Mesothelial cell of epicardium (in vitro differentiated cells): Measurements from ENCODE around the gene CSNK1D. TPM values are rescaled to one million over a fixed set of nuclear protein-coding genes. Genes with fewer than 3 reads are reported as not detected.

Experiments
- DNase-seq, 2 experiments: peaks; one replicate each; pipeline ENCODE4 v3.0.0; 2021; ENCODE audit warnings: low spot score in 2 of 2; ENCODE audit not compliant: unreplicated experiment in 2 of 2
- H3K27ac Mint-ChIP-seq: 2 replicates; pipeline ENCODE4 v1.8.0; 2021; ENCODE audit warnings: mixed read lengths
- H3K27me3 Mint-ChIP-seq: 2 replicates; pipeline ENCODE4 v1.8.0; 2021; ENCODE audit warnings: low read depth, mixed read lengths
- H3K36me3 Mint-ChIP-seq: 2 replicates; pipeline ENCODE4 v1.8.0; 2021; ENCODE audit warnings: mixed read lengths
- H3K4me1 Mint-ChIP-seq: 2 replicates; pipeline ENCODE4 v1.8.0; 2021; ENCODE audit warnings: mixed read lengths
- H3K4me3 Mint-ChIP-seq: 2 replicates; pipeline ENCODE4 v1.8.0; 2021; ENCODE audit warnings: mild to moderate bottlenecking, moderate library complexity, mixed read lengths
- H3K9me3 Mint-ChIP-seq: 2 replicates; pipeline ENCODE4 v1.8.0; 2021; ENCODE audit warnings: mixed read lengths
- total RNA-seq: library from RNA; stranded (reverse); gene quantifications from 3 replicates; pipeline ENCODE4 v1.2.1, GENCODE V29; 2021
- TF ChIP-seq, protein P1 (sequence below): fragments of 200-600 bp; sonication (generic); IDR thresholded peaks from one replicate; pipeline ENCODE4 v1.5.0; 2021; ENCODE audit warnings: antibody characterized with exemption; ENCODE audit not compliant: unreplicated experiment

CSNK1D gene
- total RNA-seq, 1 donor from 2014 or later, result 204 TPM

DNA sequence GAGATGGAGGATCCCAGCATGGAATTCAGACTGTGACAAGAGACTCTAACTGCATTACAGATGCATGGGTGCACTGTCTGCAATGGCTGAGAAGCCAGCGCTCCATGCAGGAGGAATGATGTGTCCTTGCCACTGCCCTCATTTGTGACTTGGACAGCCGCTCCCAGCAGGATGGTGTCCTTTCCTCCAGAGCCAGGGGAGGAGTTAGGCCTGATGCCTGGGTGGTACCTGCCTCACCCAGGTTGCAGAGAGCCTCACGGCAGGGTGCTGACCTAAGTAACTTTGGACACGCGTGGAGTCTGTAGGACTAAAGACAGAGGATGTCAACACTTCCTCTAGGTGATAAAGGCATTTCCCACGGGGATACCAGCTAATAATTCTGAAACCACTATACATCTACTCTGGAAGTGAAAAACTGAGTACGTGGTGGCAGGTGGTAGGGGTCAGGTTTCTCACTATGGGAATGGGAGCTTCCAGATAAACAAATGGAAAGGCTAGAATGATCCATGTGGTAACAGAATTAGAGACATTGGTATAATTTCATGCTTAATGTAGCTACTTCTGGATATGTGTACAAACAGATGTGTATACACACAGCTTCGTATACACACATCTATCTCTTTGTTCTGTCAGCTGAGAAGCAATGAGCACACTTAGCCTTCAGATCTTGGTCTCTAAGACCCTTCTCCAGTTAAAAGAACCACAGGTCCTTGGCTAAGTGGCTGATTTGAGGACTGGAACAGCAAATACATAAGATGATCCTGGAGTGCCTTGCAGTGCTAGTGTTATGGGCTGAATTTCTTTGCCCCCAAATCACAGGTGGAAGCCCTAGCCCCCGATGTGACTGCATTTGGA, 13.7 kb upstream of the CSNK1D start:
- no peak for DNase-seq
- H3K27ac Mint-ChIP-seq, result no peak overlapping the region
- H3K9me3 Mint-ChIP-seq, result peaks cover 5% of the 10 kb centered on the region
- H3K4me3 Mint-ChIP-seq, result no peak overlapping the region
- TF ChIP-seq, protein P1, sequence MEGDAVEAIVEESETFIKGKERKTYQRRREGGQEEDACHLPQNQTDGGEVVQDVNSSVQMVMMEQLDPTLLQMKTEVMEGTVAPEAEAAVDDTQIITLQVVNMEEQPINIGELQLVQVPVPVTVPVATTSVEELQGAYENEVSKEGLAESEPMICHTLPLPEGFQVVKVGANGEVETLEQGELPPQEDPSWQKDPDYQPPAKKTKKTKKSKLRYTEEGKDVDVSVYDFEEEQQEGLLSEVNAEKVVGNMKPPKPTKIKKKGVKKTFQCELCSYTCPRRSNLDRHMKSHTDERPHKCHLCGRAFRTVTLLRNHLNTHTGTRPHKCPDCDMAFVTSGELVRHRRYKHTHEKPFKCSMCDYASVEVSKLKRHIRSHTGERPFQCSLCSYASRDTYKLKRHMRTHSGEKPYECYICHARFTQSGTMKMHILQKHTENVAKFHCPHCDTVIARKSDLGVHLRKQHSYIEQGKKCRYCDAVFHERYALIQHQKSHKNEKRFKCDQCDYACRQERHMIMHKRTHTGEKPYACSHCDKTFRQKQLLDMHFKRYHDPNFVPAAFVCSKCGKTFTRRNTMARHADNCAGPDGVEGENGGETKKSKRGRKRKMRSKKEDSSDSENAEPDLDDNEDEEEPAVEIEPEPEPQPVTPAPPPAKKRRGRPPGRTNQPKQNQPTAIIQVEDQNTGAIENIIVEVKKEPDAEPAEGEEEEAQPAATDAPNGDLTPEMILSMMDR, result no peak
- peaks cover 17% of the 10 kb centered on the region for H3K4me1 Mint-ChIP-seq
- H3K36me3 Mint-ChIP-seq, result no peaks in the 10 kb centered on the region
- no peaks in the 10 kb centered on the region for H3K27me3 Mint-ChIP-seq

DNA sequence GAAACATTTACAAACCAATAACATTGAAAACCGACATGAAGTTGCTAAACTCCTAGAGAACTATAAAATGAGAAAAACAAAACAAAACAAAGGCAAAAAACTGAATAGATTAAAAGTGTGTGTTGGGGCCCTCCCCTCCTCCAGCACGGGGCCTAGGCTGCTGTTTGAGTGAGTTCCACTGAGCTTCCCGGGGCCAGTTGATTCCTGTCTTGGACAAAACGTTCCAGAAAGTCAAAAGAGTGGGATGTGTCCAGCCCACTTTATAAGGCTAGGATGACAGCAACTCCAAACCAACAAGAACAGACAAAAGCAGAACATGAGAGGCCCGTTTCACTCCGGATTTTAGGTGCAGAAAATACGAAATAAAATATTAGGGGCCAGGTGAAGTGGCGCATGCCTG, 11.6 kb upstream of the CSNK1D start:
- TF ChIP-seq, protein P1, result no peak
- H3K36me3 Mint-ChIP-seq, result no peaks in the 10 kb centered on the region
- peak overlapping the region; percentile 17 for H3K27ac Mint-ChIP-seq
- peaks cover 17% of the 10 kb centered on the region for H3K4me1 Mint-ChIP-seq
- peaks cover 5% of the 10 kb centered on the region for H3K9me3 Mint-ChIP-seq
- no peak overlapping the region for H3K4me3 Mint-ChIP-seq
- DNase-seq, result no peak
- H3K27me3 Mint-ChIP-seq, result no peaks in the 10 kb centered on the region

DNA sequence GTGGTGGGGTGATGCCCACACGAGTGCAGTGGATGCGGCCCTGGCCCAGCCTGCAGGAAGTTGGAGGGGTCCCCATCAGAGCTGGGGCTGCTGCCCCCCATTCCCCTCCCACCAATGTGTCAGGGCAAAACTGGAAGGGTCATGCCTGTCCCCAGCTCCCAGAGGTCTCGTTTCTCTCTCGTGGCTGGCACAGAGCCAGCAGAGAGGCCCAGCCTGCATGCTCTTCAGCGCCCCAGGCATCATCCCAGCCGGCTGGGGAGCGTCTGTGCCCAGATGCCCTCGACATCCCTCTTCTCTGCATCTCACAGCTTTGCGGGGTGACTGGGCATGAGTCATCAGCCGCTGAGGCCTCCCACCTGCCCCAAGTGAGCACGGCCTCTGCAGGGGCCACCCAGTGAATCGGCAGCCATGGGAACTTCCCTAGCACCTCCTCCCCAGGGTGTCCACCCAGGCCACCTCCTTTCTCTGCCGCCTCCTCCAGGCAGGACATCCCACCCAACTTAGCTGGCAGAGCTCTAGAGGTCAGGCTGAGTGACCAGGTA, 9.8 kb upstream of the CSNK1D start:
- H3K4me1 Mint-ChIP-seq, result peaks cover 17% of the 10 kb centered on the region
- H3K36me3 Mint-ChIP-seq, result no peaks in the 10 kb centered on the region
- DNase-seq, result peak in 1 of 2 experiments; percentile 55
- no peaks in the 10 kb centered on the region for H3K27me3 Mint-ChIP-seq
- no peak overlapping the region for H3K4me3 Mint-ChIP-seq
- H3K9me3 Mint-ChIP-seq, result peaks cover 5% of the 10 kb centered on the region
- TF ChIP-seq, protein P1, result no peak
- no peak overlapping the region for H3K27ac Mint-ChIP-seq

DNA sequence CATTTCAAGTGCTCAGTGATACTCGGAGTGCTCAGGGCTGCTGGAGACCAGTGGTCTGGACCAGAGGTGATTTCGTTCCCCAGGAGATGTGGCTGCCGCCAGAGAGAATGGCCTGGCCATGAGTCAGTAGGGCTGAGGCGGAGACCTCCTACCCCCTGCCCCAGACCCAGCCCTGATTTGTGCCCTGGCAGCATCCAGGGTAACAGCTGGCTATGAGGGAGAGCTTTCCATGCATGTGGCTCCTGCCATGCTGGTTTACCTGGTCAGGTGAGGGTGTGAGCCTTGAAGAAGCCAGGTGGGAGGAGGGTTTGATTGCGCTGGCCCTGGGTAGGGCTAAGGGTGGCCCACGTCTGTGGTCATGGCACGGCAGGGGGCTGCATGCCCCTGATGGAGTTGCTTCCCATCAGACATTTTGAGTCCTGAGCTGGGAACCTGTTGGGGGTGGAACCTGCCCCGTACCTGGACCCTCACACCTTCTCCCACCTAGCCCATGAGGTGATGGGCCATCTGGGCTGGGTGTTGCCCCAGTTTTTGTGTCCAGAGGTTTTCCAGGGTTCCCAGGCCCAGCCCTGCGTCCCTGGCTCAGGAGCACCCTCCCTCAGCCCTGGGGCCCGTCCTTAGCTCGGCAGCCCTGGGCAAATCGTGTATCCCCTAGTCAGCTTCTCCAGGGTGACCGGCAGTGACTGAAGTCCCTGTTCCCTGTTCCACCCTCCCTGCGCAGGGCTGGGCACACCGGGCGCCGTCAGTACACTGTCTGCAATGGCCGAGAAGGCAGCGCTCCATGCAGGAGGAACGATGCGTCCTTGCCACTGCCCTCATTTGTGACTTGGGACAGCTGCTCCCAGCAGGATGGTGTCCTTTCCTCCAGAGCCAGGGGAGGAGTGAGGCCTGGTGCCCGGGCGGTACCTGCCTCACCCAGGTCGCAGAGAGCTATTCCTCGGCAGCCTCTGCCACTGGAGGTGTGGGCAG, 9.0 kb upstream of the CSNK1D start:
- no peak overlapping the region for H3K27ac Mint-ChIP-seq
- peaks cover 5% of the 10 kb centered on the region for H3K9me3 Mint-ChIP-seq
- no peaks in the 10 kb centered on the region for H3K27me3 Mint-ChIP-seq
- H3K36me3 Mint-ChIP-seq, result no peaks in the 10 kb centered on the region
- H3K4me3 Mint-ChIP-seq, result no peak overlapping the region
- DNase-seq, result no peak
- H3K4me1 Mint-ChIP-seq, result peaks cover 14% of the 10 kb centered on the region
- TF ChIP-seq, protein P1, result no peak

DNA sequence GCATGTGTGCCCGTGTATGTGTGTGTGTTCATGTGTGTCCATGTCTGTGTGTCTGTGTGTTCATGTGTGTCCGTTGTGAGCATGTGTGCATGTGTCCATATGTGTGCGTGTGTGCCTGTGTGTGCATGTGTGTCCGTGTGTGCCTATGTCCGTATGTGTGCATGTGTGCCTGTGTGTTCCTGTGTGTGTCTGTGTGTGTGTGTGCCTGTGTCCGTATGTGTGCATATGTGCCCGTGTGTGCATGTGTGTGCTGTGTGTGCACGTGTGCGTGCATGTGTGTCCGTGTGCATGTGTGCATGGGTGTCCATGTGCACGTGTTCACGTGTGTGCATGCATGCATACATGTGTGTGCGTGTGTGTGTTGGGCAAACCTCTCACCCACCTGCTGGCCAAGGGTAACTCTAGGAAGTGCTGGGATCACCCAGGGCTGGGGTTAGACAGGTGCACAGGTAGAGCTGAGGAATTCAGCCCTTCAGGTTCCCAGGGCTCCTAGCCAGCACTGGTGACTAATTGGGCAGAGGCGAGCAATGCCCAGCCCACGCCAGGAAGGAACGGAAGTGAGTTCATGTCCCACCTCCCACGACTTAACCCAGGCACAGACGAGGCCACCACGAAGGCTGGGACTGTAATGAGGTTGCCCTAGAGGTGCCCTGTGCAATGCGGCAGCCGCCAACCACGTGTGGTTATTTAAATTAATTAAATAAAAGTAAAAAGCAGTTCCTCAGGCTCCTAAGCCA, 8.2 kb upstream of the CSNK1D start:
- H3K4me3 Mint-ChIP-seq, result no peak overlapping the region
- no peak for DNase-seq
- H3K4me1 Mint-ChIP-seq, result peaks cover 18% of the 10 kb centered on the region
- no peaks in the 10 kb centered on the region for H3K27me3 Mint-ChIP-seq
- H3K27ac Mint-ChIP-seq, result no peak overlapping the region
- peaks cover 5% of the 10 kb centered on the region for H3K36me3 Mint-ChIP-seq
- TF ChIP-seq, protein P1, result no peak
- no peaks in the 10 kb centered on the region for H3K9me3 Mint-ChIP-seq
